Sigmoid colon (tissue), 4 donors: ENCODE data around the gene DES.

ENCODE experiments used
- CTCF ChIP-seq, 4 experiments: fragments of 450-650 bp in 3 of 4; fragments of 200-600 bp in 1 of 4; IDR thresholded peaks; one replicate each; pipeline ENCODE4 v1.5.1; 2016 to 2019; ENCODE audit warnings: antibody characterized with exemption in 4 of 4, mild to moderate bottlenecking in 3 of 4, moderate library complexity in 2 of 4
- EP300 ChIP-seq, 4 donors: sonication (generic); formaldehyde crosslinking; IDR thresholded peaks; one replicate each; pipeline ENCODE4 v1.6.1; 2017; ENCODE audit warnings: antibody characterized with exemption in 4 of 4
- POLR2A ChIP-seq, 2 donors: fragments of 450-650 bp; IDR thresholded peaks; one replicate each; pipeline ENCODE4 v1.6.1; 2016; ENCODE audit warnings: antibody characterized with exemption in 2 of 2, mild to moderate bottlenecking in 2 of 2, moderate library complexity in 2 of 2
- POLR2AphosphoS5 ChIP-seq, 4 donors: sonication (generic); formaldehyde crosslinking; IDR thresholded peaks; one replicate each; pipeline ENCODE4 v1.6.1; 2017; ENCODE audit warnings: antibody characterized with exemption in 4 of 4

- TF ChIP-seq POLR2A (IDR thresholded peaks at IDR 0.05) (peak in 1 of 2 donors; percentile 11), CTCF (IDR thresholded peaks at IDR 0.05) (no peak), POLR2AphosphoS5 (IDR thresholded peaks at IDR 0.05) (peak in 1 of 4 donors; percentile 61), EP300 (IDR thresholded peaks at IDR 0.05) (no peak)
Measured at GRCh38 chr2:219419012-219419324, 791 bp downstream of the DES start.
